ENCODE measurements around the gene MACROD2. TPM values are rescaled to one million over a fixed set of nuclear protein-coding genes. Genes with fewer than 3 reads are reported as not detected.

Gene MACROD2
- total and polyA plus RNA-seq, 2 of the 4 experiments (the other 2 are of a cell fraction): not detected

- no peak overlapping the region for H3K56ac ChIP-seq (ENCODE audit: extremely low read depth, insufficient read depth, low read length)
- dilution Hi-C loops (cut with HindIII; ENCODE audit: low sequenced_read_pairs, unreplicated experiment) (no loop called here), in situ Hi-C loops (cut with MboI; ENCODE audit: low sequenced_read_pairs) (no loop called here), intact Hi-C loops (cut with micrococcal nuclease) (no loop called here)
- no peaks in the 10 kb centered on the region for H4K20me1 ChIP-seq (ENCODE audit: insufficient read depth, low read length)
- no peaks in the 10 kb centered on the region for H3K9me1 ChIP-seq (ENCODE audit: insufficient read depth, low read length)
- no peak overlapping the region for H2BK5ac ChIP-seq (ENCODE audit: low read depth, low read length, poor library complexity, severe bottlenecking)
- no peak overlapping the region for H3K9ac ChIP-seq (ENCODE audit: low read depth, low read length)
- H2AK9ac ChIP-seq (replicated peaks; ENCODE audit: low read depth, low read length, poor library complexity): no peak overlapping the region
- TF ChIP-seq BHLHE40 (IDR thresholded peaks at IDR 0.05; ENCODE audit: low read depth, low read length): no peak
- no peak for TF ChIP-seq RAD21 (IDR thresholded peaks at IDR 0.05; ENCODE audit: low read length)
- no peak for TF ChIP-seq FOS (IDR thresholded peaks at IDR 0.05; ENCODE audit: low read depth, low read length)
- no peak for TF ChIP-seq MAFK (IDR thresholded peaks at IDR 0.05; ENCODE audit: low read depth, low read length)
- no peak for TF ChIP-seq ELK1 (IDR thresholded peaks at IDR 0.05; ENCODE audit: borderline replicate concordance, low read depth, low read length)
- TF ChIP-seq CTCF (conservative IDR thresholded peaks at IDR 0.05; ENCODE audit: low read depth, low read length): no peak
- TF ChIP-seq MAZ (IDR thresholded peaks at IDR 0.05; ENCODE audit: borderline replicate concordance, low read depth, low read length): no peak
- no peak for TF ChIP-seq USF2 (IDR thresholded peaks at IDR 0.05; ENCODE audit: low read depth, low read length)
- TF ChIP-seq NFE2L2 (IDR thresholded peaks at IDR 0.05; ENCODE audit: low read depth, low read length): no peak
- no peak for TF ChIP-seq SMC3 (IDR thresholded peaks at IDR 0.05; ENCODE audit: low read depth, low read length)
- TF ChIP-seq CEBPB (IDR thresholded peaks at IDR 0.05; ENCODE audit: low read depth, low read length): no peak
- TF ChIP-seq RFX5 (IDR thresholded peaks at IDR 0.05; ENCODE audit: low read depth, low read length): no peak
- H3K18ac ChIP-seq (ENCODE audit: low read depth, low read length): no peak overlapping the region
- no peak overlapping the region for H3K4me2 ChIP-seq (ENCODE audit: low read depth, low read length)
- H3K27me3 ChIP-seq (ENCODE audit: control insufficient read depth, insufficient read depth, low read length): no peaks in the 10 kb centered on the region
- ChIA-PET CTCF (no interaction called here), POLR2A (ENCODE audit: unreplicated experiment) (no interaction called here)
- H2BK15ac ChIP-seq (ENCODE audit: low read depth, low read length): no peak overlapping the region
- H3K4ac ChIP-seq (ENCODE audit: low read depth, low read length): no peak overlapping the region
- H3K79me1 ChIP-seq (ENCODE audit: low read depth in 1 of 2, low read length in 2 of 2): no peaks in the 10 kb centered on the region
- BruUV-seq (replicated peaks): no TSS peak
- no peak overlapping the region for H2BK120ac ChIP-seq (ENCODE audit: low read depth, low read length)
- H3K27ac ChIP-seq (ENCODE audit: insufficient read depth, low read length): no peak overlapping the region
- no peaks in the 10 kb centered on the region for H3K36me3 ChIP-seq (ENCODE audit: control insufficient read depth, insufficient read depth, low read length)
- 0 out of 2 replicates have a peak, but pooled peaks cover 3% of the 10 kb centered on the region for H3K9me3 ChIP-seq (ENCODE audit: control insufficient read depth, insufficient read depth, low read length)
- H3K23ac ChIP-seq (ENCODE audit: low read depth, low read length): no peak overlapping the region
- H2AFZ ChIP-seq (replicated peaks; ENCODE audit: low read length, poor library complexity): no peak overlapping the region
- no peak overlapping the region for H2BK20ac ChIP-seq (ENCODE audit: low read depth, low read length)
- H4K91ac ChIP-seq (ENCODE audit: insufficient read depth, low read depth, low read length): no peak overlapping the region
- no peaks in the 10 kb centered on the region for H3K4me1 ChIP-seq (ENCODE audit: control insufficient read depth, insufficient read depth, low read length)
- ATAC-seq (ENCODE audit: low read depth): no peak
- no peak for DNase-seq
- H4K5ac ChIP-seq (ENCODE audit: low read depth, low read length): no peak overlapping the region
- WGBS, 2 experiments (ENCODE audit: extremely low coverage in 2 of 2, insufficient read length in 1 of 2): 54% methylated on average over 2 of the region's 5 CpGs; no CpG with 5 or more reads in 1 of the 2 experiments
- H2AK5ac ChIP-seq (ENCODE audit: low read depth, low read length): no peak overlapping the region
- H4K8ac ChIP-seq (ENCODE audit: low read depth in 2 of 2, low read length in 2 of 2): no peak overlapping the region
- no peak overlapping the region for H3K14ac ChIP-seq (replicated peaks; ENCODE audit: low read depth, low read length)
- H3K4me3 ChIP-seq (ENCODE audit: insufficient read depth, low read depth, low read length): no peak overlapping the region
Observed at GRCh38 chr20:15805154-15805553, 1809.8 kb downstream of the MACROD2 start.

All from IMR-90 (cell line).